ENCODE data around the gene VPS54.
A peak's percentile ranks its signal among the peaks of the same experiment; 100 is the strongest.
"Not testable (repeated sequence)": the region's sequence is repeated elsewhere in the genome, so short reads cannot be mapped to it uniquely, and the experiment has no call there.

VPS54 gene

DNA sequence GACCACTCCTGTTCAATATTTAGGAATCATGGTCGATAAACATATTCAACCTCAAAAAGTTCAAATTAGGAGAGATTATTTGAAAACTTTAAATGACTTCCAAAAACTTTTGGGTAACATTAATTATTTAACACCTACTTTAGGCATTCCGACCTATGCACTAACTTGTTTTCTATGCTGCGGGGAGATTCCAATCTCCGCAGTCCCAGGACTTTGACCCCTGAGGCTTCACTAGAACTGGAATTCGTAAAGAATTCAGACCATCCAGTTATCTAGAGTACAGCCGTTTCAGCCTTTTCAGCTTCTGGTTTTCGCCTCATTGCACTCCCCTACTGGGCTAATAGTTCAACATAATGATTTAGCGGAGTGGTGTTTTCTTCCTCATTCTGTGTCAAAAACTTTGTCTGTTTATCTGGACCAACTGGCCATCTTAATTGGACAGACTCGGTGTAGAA is 26.1 kb downstream of the VPS54 start:
- DNase-seq, result not testable (repeated sequence)

DNA sequence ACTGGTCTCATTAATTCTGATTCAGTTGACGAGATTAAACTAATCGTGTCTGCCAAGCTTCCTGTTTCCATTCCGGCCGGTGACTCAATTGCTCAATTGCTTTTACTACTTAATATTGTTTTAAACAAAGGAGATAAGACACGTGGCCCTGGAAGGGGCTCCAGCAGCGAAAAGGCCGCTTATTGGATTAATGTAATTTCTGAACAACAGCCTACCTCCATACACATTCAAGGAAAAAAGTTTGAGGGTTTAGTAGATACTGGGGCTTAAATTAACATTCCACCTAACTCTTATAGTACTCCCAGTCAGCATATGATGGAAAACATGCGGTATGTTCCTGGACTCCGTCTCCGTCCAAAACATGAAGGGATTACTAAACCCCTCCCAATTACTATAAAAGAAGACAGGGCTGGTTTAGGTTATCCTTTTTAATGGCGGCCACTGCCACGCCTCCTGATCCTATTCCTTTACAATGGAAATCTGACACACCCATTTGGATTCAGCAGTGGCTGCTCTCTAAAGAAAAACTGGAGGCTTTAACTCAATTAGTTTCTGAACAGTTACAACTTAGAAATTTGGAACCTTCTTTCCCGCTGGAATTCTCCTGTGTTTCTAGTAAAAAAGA is 27.1 kb downstream of the VPS54 start:
- no peak for DNase-seq

DNA sequence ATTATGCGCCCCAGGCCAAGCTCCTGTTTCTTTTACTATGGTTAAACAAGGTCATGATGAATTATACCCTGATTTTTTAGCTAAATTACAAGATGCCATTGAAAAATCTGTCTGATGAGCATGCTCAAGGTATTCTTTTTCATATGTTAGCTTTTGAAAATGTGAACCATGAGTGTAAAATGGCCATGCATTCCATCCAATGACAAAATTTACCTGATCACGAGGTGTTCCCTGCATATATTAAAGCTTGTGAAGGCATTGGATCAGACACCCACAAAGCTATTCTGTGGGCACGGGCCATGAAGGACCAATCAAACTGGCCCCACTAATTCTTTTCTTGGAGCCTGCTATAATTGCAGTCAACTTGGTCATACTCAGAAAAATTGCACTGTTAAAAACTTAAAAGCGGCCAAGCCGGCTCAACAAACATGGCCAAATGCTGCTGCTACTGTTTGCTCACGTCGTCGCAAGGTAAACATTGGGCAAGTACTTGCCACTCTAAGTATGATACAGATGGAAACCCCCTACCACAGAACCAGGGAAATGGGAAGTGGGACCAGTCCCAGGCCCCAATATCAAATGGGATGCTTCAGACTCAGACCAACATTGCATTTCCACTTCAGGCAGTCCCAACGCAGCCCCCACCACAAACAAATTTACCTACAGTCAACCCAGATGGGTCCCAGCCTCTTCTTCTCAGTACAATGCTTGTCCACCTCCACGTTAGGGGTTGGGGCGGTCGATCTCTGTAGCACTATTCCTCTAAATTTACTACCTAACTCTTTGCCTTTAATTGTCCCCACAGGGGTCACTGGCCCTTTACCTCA is 27.8 kb downstream of the VPS54 start:
- DNase-seq, result not testable (repeated sequence)

DNA sequence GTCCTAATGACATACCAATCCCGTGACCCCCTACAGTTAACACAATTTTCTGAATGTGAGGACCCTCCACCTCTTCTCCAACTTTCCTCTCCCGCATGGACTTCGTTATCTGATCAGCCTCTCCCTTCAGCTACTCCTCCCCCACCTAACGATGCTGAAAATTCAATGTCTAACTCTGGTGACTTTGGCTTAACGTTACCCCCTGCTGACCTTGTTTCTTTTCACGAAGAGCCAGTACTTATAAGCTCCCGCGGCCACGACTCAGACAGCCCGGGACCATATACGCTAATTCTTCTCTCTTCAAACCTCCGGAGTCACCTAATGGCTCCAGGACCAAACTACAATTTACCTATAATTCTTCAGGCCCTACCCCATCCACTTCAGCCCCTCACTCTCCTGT is 29.2 kb downstream of the VPS54 start:
- no peak for DNase-seq

DNA sequence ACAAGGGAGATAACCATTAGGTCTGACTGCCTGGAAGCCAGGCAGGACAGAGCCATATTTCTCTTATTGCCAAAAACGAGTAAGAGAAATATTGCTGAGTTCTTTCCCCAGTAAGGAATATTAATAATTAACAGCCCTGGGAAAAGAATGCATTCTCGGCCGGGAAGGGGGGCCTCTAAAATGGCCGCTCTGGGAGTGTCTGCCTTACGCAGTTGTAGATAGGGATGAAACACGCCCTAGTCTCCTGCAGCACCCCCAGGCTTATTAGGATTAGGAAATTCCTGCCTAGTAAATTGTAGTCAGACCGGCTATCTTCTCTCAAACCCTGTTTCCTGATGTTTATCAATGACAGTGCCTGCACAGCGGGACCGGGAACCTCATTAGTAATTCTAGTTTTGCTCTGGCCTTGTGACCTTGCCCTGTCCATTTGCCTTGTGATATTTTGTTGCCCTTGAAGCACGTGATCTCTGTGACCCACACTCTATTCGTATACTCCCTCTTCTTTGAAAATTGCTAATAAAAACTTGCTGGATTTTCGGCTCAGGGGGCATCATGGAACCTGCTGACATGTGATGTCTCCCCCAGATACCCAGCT is 30.3 kb downstream of the VPS54 start:
- not testable (repeated sequence) for DNase-seq

- DNase-seq, result no peak
Observed at GRCh38 chr2:63984606-63985359, 34.4 kb downstream of the VPS54 start.

DNA sequence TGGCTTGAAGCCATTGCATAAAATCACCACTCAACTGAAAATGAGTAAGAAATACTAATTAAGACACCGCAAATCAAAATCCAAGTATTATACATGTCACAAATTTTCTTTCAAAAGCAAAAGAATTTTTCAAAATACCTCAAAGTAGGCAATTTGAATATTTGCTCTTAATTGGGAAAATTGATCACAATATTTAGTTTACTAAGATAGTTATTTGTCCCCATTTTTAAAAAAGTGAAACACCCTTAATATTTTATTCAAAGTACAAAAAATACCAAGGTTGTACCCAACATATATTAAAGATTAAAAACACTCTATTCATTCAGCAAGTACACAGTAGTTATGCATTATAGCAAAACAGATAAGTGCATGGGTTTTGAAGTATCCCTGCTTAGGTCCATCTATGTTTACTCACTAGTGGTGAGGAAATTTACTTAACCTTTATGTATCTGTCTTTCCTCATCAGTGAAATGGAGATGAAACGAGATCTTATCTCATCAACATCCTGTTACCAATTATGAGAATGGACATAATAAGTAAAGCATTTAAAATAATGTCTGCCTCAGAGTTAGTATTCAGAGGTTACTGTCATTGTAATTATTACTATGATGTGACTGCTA is 35.1 kb downstream of the VPS54 start:
- no peak for DNase-seq

DNA sequence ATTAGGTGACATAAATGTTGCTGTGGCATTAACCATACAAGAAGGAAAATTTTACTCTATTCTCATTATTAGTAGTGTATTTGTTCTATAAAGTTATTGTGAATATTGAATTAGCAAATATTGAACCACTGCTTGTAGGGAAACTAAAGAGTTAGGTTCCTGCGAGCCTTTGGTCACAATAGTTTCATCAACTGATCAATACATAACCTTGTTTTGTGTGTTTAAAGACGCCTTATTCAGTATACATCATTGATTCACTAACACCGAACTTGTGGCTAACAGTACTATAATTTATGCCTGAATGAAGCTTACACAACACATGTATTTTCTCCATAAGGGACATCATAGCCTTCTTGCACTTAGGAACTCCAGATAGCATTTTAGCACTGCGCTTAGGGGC is 36.9 kb downstream of the VPS54 start:
- no peak for DNase-seq

GRCh38 chr2:63981702-63982103 is 37.5 kb downstream of the VPS54 start:
- DNase-seq, result no peak

GRCh38 chr2:63980794-63981193 is 38.4 kb downstream of the VPS54 start:
- DNase-seq, result no peak

GRCh38 chr2:63977904-63978303 is 41.3 kb downstream of the VPS54 start:
- no peak for DNase-seq

DNA sequence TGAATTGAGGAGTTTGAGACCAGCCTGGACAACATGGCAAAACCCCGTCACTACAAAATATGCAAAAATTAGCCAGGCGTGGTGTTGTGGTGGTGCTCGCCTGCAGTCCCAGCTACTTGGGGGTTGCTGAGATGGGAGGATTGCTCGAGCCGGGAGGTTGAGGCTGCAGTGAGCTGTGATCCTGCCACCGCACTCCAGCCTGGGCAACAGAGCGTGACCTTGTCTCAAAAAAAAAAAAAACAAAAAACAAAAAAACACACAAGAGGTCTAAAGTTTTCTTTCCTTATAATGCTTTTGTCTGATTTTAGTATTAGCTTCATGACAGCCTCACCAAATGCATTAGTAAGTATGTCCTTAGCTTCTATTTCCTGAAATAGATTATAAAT is 43.1 kb downstream of the VPS54 start:
- DNase-seq, result no peak

GRCh38 chr2:63975437-63976124 is 43.6 kb downstream of the VPS54 start:
- DNase-seq, result no peak

DNA sequence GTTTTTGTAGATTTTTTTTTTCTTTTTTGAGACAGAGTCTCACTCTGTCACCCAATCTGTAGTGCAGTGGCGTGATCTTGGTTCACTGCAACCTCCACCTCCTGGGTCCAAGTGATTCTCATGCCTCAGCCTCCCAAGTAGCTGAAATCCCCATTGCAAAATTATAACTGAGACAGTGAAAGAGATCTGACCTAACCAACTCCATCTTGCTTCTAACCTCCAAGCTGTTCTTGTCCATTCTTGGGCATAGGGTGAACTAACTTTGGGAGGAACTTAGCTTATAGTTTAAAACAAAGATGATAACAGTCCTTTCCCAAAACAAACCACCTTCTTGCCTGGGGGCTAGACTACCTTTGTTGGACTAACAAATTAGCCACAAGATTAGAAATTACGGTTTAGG is 44.2 kb downstream of the VPS54 start:
- not testable (repeated sequence) for DNase-seq

- DNase-seq, result no peak
Observed at GRCh38 chr2:63962186-63962585, 57.0 kb downstream of the VPS54 start.

GRCh38 chr2:63950414-63950813 is 68.8 kb downstream of the VPS54 start:
- DNase-seq, result peak; percentile 56

DNA sequence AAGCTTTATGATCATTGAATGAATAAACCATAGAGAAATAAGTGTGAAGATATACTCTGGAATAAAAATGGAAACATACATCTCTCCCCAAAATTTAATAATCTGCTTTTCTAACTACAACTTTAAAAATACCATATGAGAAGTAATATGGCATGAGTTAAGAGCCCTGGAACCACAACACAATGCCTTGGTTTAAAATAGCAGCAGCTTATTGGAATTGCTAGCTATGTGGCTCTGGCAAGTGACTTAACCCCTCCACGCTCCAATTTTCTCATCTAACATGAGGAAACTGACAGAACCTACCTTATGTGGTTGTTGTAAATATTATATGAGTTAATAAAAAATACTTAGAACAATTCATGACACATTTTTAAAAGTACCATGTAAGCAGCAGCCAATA is 76.4 kb downstream of the VPS54 start:
- no peak for DNase-seq

DNA sequence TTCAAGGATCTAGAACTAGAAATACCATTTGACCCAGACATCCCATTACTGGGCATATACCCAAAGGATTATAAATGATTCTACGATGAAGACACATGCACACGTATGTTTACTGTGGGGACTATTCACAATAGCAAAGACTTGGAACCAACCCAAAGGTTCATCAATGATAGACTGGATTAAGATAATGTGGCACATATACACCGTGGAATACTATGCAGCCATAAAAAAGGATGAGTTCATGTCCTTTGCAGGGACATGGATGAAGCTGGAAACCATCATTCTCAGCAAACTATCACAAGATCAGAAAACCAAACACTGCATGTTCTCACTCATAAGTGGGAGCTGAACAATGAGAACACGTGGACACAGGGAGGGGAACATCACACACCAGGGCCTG is 87.1 kb downstream of the VPS54 start:
- DNase-seq, result not testable (repeated sequence)

GRCh38 chr2:63926815-63927214 is 92.4 kb downstream of the VPS54 start:
- DNase-seq, result no peak

GRCh38 chr2:63914311-63914710 is 104.9 kb downstream of the VPS54 start:
- no peak for DNase-seq

GRCh38 chr2:63903003-63903402 is 116.2 kb downstream of the VPS54 start:
- DNase-seq, result no peak

- no peak for DNase-seq
Observed at GRCh38 chr2:63902149-63902548, 117.1 kb downstream of the VPS54 start.

Data from hematopoietic multipotent progenitor cell treated with erythropoietin and hydrocortisone succinate and interleukin-3 and kit ligand, for 8 days (in vitro differentiated cells).